ENCODE measurements around the gene FGFR3. TPM values are rescaled to one million over a fixed set of nuclear protein-coding genes. Genes with fewer than 3 reads are reported as not detected.

FGFR3 gene
- total and polyA plus RNA-seq, 2 of the 4 experiments (the other 2 are of a cell fraction): 0.18 to 0.67 TPM

- BruUV-seq (replicated peaks): no TSS peak
- H3K56ac ChIP-seq (ENCODE audit: extremely low read depth, insufficient read depth, low read length): no peak overlapping the region
- CTCF ChIA-PET: no interaction called here
- DNase-seq (no peak), ATAC-seq (ENCODE audit: low read depth) (no peak)
- no peak overlapping the region for H2AK5ac ChIP-seq (ENCODE audit: low read depth, low read length)
- H3K4ac ChIP-seq (ENCODE audit: low read depth, low read length): no peak overlapping the region
- H3K14ac ChIP-seq (replicated peaks; ENCODE audit: low read depth, low read length): no peak overlapping the region
- dilution Hi-C loops (cut with HindIII; ENCODE audit: low sequenced_read_pairs, unreplicated experiment) (no loop called here), intact Hi-C loops (cut with micrococcal nuclease) (no loop called here), in situ Hi-C loops (cut with MboI; ENCODE audit: low sequenced_read_pairs) (no loop called here)
- H3K9ac ChIP-seq (ENCODE audit: low read depth, low read length): no peak overlapping the region
- H2BK20ac ChIP-seq (ENCODE audit: low read depth, low read length): no peak overlapping the region
- no peak overlapping the region for H4K91ac ChIP-seq (ENCODE audit: insufficient read depth, low read depth, low read length)
- no peak overlapping the region for H2BK120ac ChIP-seq (ENCODE audit: low read depth, low read length)
- no peak overlapping the region for H2AFZ ChIP-seq (replicated peaks; ENCODE audit: low read length, poor library complexity)
- TF ChIP-seq CTCF (conservative IDR thresholded peaks at IDR 0.05; ENCODE audit: low read depth, low read length) (no peak), POLR2A (IDR thresholded peaks at IDR 0.05; ENCODE audit: low read depth, low read length) (no peak), MAZ (IDR thresholded peaks at IDR 0.05; ENCODE audit: borderline replicate concordance, low read depth, low read length) (no peak), RCOR1 (IDR thresholded peaks at IDR 0.05; ENCODE audit: insufficient replicate concordance, low read length) (no peak), NFE2L2 (IDR thresholded peaks at IDR 0.05; ENCODE audit: low read depth, low read length) (no peak), MXI1 (IDR thresholded peaks at IDR 0.05; ENCODE audit: borderline replicate concordance, low read depth, low read length) (no peak), MAFK (IDR thresholded peaks at IDR 0.05; ENCODE audit: low read depth, low read length) (no peak), CHD1 (IDR thresholded peaks at IDR 0.05; ENCODE audit: low read depth, low read length) (no peak), USF2 (IDR thresholded peaks at IDR 0.05; ENCODE audit: low read depth, low read length) (no peak), RAD21 (IDR thresholded peaks at IDR 0.05; ENCODE audit: low read length) (no peak), FOS (IDR thresholded peaks at IDR 0.05; ENCODE audit: low read depth, low read length) (no peak), SMC3 (IDR thresholded peaks at IDR 0.05; ENCODE audit: low read depth, low read length) (no peak), RFX5 (IDR thresholded peaks at IDR 0.05; ENCODE audit: low read depth, low read length) (no peak), ELK1 (IDR thresholded peaks at IDR 0.05; ENCODE audit: borderline replicate concordance, low read depth, low read length) (no peak), BHLHE40 (IDR thresholded peaks at IDR 0.05; ENCODE audit: low read depth, low read length) (no peak)
- no peaks in the 10 kb centered on the region for H3K4me1 ChIP-seq (ENCODE audit: control insufficient read depth, insufficient read depth, low read length)
- H3K79me1 ChIP-seq (ENCODE audit: low read depth in 1 of 2, low read length in 2 of 2): no peaks in the 10 kb centered on the region
- H3K4me2 ChIP-seq (ENCODE audit: low read depth, low read length): no peak overlapping the region
- no peak overlapping the region for H4K8ac ChIP-seq (ENCODE audit: low read depth in 2 of 2, low read length in 2 of 2)
- no peak overlapping the region for H3K18ac ChIP-seq (ENCODE audit: low read depth, low read length)
- H2BK15ac ChIP-seq (ENCODE audit: low read depth, low read length): no peak overlapping the region
- 87% methylated on average over 6 of the region's 10 CpGs; no CpG with 5 or more reads in 1 of the 2 experiments for whole genome bisulfite sequencing, 2 experiments (ENCODE audit: extremely low coverage in 2 of 2, insufficient read length in 1 of 2)
- no peaks in the 10 kb centered on the region for H4K20me1 ChIP-seq (ENCODE audit: insufficient read depth, low read length)
- H3K27me3 ChIP-seq (ENCODE audit: control insufficient read depth, insufficient read depth, low read length): no peaks in the 10 kb centered on the region; the same call in 1 of the 2 replicates
- H2AK9ac ChIP-seq (replicated peaks; ENCODE audit: low read depth, low read length, poor library complexity): no peak overlapping the region
- no peaks in the 10 kb centered on the region for H3K9me1 ChIP-seq (ENCODE audit: insufficient read depth, low read length)
- no peaks in the 10 kb centered on the region for H3K36me3 ChIP-seq (ENCODE audit: control insufficient read depth, insufficient read depth, low read length)
- H3K27ac ChIP-seq (ENCODE audit: insufficient read depth, low read length): no peak overlapping the region
- no peak overlapping the region for H3K23ac ChIP-seq (ENCODE audit: low read depth, low read length)
- POLR2A ChIA-PET (ENCODE audit: unreplicated experiment): no interaction called here
- no peak overlapping the region for H3K4me3 ChIP-seq (ENCODE audit: insufficient read depth, low read depth, low read length)
- H4K5ac ChIP-seq (ENCODE audit: low read depth, low read length): no peak overlapping the region
- H2BK5ac ChIP-seq (ENCODE audit: low read depth, low read length, poor library complexity, severe bottlenecking): no peak overlapping the region
- H3K9me3 ChIP-seq (ENCODE audit: control insufficient read depth, insufficient read depth, low read length): no peaks in the 10 kb centered on the region
Observed at GRCh38 chr4:1753294-1753696, 39.8 kb upstream of the FGFR3 start.
